Kidney (tissue), 14 donors: ENCODE data around the gene MAN1A1. TPM values are rescaled to one million over a fixed set of nuclear protein-coding genes. Genes with fewer than 3 reads are reported as not detected.

Source experiments
- DNase-seq, 5 donors: peaks; one replicate each; pipeline ENCODE4 v3.0.0-alpha.2; 2013 to 2020
- FAIRE-seq: peaks from 2 replicates; lab custom pipeline; 2012; peaks lifted over from hg19 to GRCh38; lab: Jason Lieb, UNC
- H3K27ac ChIP-seq, 2 donors: one replicate each; pipeline ENCODE4 v1.7.0; 2013; ENCODE audit warnings: low read depth in 2 of 2, low read length in 2 of 2, inconsistent platforms in 1 of 2
- H3K27me3 ChIP-seq: one replicate; pipeline ENCODE4 v1.7.1; 2013; ENCODE audit warnings: low read length, inconsistent platforms; ENCODE audit not compliant: control insufficient read depth, insufficient read depth
- H3K36me3 ChIP-seq, 3 donors: one replicate each; pipeline versions ENCODE4 v1.7.0 to v1.7.1; 2013; ENCODE audit warnings: low read length in 3 of 3, control low read depth in 1 of 3, inconsistent platforms in 1 of 3; ENCODE audit not compliant: insufficient read depth in 3 of 3, control insufficient read depth in 2 of 3
- H3K4me1 ChIP-seq, 3 donors: one replicate each; pipeline versions ENCODE4 v1.7.0 to v1.7.1; 2013; ENCODE audit warnings: low read length in 3 of 3, inconsistent platforms in 1 of 3, low read depth in 1 of 3; ENCODE audit not compliant: control insufficient read depth in 2 of 3, insufficient read depth in 2 of 3
- H3K4me3 ChIP-seq, 3 donors: one replicate each; pipeline versions ENCODE4 v1.7.0 to v1.8.1; 2013; ENCODE audit warnings: low read length in 3 of 3, control low read depth in 1 of 3, inconsistent platforms in 1 of 3
- H3K9ac ChIP-seq, 3 donors: one replicate each; pipeline versions ENCODE4 v1.7.0 to v1.7.1; 2013; ENCODE audit warnings: low read length in 3 of 3, control low read depth in 1 of 3, inconsistent platforms in 1 of 3
- H3K9me3 ChIP-seq, 3 donors: one replicate each; pipeline versions ENCODE4 v1.7.0 to v1.7.1; 2013; ENCODE audit warnings: low read length in 3 of 3, control low read depth in 1 of 3, inconsistent platforms in 1 of 3; ENCODE audit not compliant: control insufficient read depth in 2 of 3, insufficient read depth in 1 of 3
- CTCF ChIP-seq: IDR thresholded peaks from 3 replicates; pipeline ENCODE4 v1.5.1; 2012; ENCODE audit warnings: mild to moderate bottlenecking, moderate library complexity, borderline replicate concordance; ENCODE audit not compliant: insufficient read depth; ENCODE audit errors: extremely low read depth
- intact Hi-C: fragments of 100-400 bp; cut with DNase I; formaldehyde crosslinking; loops from one replicate; pipeline ENCODE4 v1.11.1; 2022
- polyA plus RNA-seq: library from polyadenylated mRNA; stranded (reverse); fragments of 350-450 nt; fragmentation: Illumina TruSeq; extraction: RNeasy Lipid Tissue Mini Kit (QIAGEN cat#74804); gene quantifications from one replicate; pipeline ENCODE4 v1.2.3, GENCODE V29; 2014; ENCODE audit warnings: low read depth, low replicate concordance; ENCODE audit not compliant: insufficient read depth
- total RNA-seq: library from RNA; stranded (reverse); fragmentation: NEBNext Ultra II Directional; extraction: Animal tissue kit (Norgen Biotek cat#: 25700); gene quantifications from one replicate; pipeline ENCODE4 v1.2.1, GENCODE V29; 2021
- donor health status: control.
- donor health status: control.
- donor health status: control.
- donor health status: control.
- donor health status: control.
- donor health status: DM: yes; HTN: yes; CAD: no.
- donor health status: Normal renal cell carcinoma (clear cell type).

MAN1A1 gene
- total and polyA plus RNA-seq, 2 donors from 2014 or later: 30.4 to 68.5 TPM

- peak in 2 of 5 donors; percentile 24 to 44 for DNase-seq
- Histone ChIP-seq H3K36me3 (no peaks in the 10 kb centered on the region), H3K9me3 (no peaks in the 10 kb centered on the region), H3K4me3 (no peak overlapping the region), H3K27ac (no peak overlapping the region), H3K9ac (no peak overlapping the region), H3K4me1 (no peaks in the 10 kb centered on the region), H3K27me3 (no peaks in the 10 kb centered on the region)
- intact Hi-C loops: no loop called here
- TF ChIP-seq CTCF: no peak
- no peak for FAIRE-seq
Measured at GRCh38 chr6:119173249-119174084, 176.1 kb downstream of the MAN1A1 start.

GRCh38 chr6:119172824-119173223 is 176.7 kb downstream of the MAN1A1 start:
- no peak for TF ChIP-seq CTCF
- Histone ChIP-seq H3K4me1 (no peaks in the 10 kb centered on the region), H3K27ac (no peak overlapping the region), H3K9ac (no peak overlapping the region), H3K4me3 (no peak overlapping the region), H3K36me3 (no peaks in the 10 kb centered on the region), H3K9me3 (no peaks in the 10 kb centered on the region), H3K27me3 (no peaks in the 10 kb centered on the region)
- intact Hi-C loops: no loop called here
- FAIRE-seq (no peak), DNase-seq (no peak)

DNA sequence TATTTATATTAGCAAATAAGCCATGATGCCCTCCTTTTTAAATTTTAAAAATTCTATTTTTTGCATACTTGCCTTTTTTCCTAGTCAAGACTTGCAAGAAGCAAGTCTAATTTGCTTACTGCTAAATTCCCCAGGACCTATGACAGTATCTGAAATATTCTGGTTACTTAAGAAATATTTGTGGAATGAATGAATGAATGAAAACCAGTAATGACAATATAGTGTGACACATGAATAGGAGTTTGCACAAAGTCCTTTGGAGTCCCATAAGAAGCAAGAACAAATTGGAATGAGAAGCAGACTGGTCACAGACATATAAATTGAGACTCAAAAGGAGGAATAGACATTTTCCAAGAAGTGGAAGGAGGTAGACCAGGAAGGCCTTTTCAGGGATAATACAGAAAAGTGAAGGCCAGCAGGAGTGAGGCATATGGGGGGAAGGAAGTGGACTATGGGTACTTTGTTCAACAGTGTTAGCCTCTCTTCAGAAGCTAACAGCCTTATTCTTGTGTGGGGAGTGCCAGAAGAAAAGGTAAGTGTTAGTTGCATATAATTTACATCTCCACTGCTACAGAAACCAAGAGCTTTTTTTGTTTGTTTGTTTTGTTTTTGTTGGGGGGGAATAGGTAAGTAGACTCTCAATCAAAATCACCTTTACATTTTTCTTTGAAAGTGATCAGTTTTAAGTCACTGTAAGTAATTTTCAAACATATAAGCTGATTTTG is 177.5 kb downstream of the MAN1A1 start:
- Histone ChIP-seq H3K4me3 (no peak overlapping the region), H3K9me3 (no peaks in the 10 kb centered on the region), H3K4me1 (no peaks in the 10 kb centered on the region), H3K27me3 (no peaks in the 10 kb centered on the region), H3K36me3 (no peaks in the 10 kb centered on the region), H3K27ac (no peak overlapping the region), H3K9ac (no peak overlapping the region)
- TF ChIP-seq CTCF: no peak
- no peak for DNase-seq
- no peak for FAIRE-seq
- intact Hi-C loops: no loop called here
